ENCODE measurements around the gene IQSEC1. TPM values are rescaled to one million over a fixed set of nuclear protein-coding genes. Genes with fewer than 3 reads are reported as not detected.

IQSEC1 gene
- total RNA-seq, 1 donor from 2014 or later: 29.5 TPM

DNA sequence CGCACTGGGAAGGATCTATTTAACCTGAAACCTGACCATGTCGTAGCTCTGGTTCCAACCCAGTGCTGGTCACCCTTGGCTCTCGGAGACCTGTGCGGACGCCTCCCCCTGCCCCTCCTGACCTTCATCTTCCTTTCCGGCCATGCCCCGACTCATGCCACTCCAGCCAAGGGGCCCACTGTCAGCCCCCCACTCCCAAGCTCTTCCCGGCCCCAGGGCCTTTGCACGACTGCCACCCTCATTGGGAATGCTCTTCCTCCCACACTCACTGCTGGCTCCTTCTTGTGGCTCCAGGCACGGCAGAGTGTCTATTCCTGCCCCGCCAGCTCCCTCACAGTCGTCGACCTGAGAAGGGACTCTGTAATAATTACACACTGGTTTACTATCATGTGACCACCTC lies 9.4 kb upstream of the IQSEC1 start:
- Histone ChIP-seq H3K9ac (ENCODE audit: low read length) (no peak overlapping the region), H3K27me3 (ENCODE audit: insufficient read depth, low read length) (peaks cover 7% of the 10 kb centered on the region), H4K20me1 (ENCODE audit: insufficient read depth, low read length) (no peaks in the 10 kb centered on the region), H3K4me1 (ENCODE audit: insufficient read depth, low read length) (no peaks in the 10 kb centered on the region), H3K4me3 (ENCODE audit: insufficient read depth, low read depth, low read length) (no peak overlapping the region), H3K27ac (ENCODE audit: low read depth, low read length) (no peak overlapping the region), H2AFZ (ENCODE audit: low read depth, low read length) (no peak overlapping the region), H3K79me2 (ENCODE audit: insufficient read depth, low read length) (no peaks in the 10 kb centered on the region), H3K36me3 (ENCODE audit: insufficient read depth, low read length) (no peaks in the 10 kb centered on the region), H3K9me3 (ENCODE audit: insufficient read depth, low read depth, low read length) (no peaks in the 10 kb centered on the region), H3K4me2 (ENCODE audit: low read length) (no peak overlapping the region)
- no peak for FAIRE-seq
- Mint-ChIP-seq H3K27me3 (ENCODE audit: low read depth, unreplicated experiment) (peaks cover 43% of the 10 kb centered on the region), H3K4me1 (ENCODE audit: low read depth, unreplicated experiment) (peaks cover 12% of the 10 kb centered on the region), H3K36me3 (ENCODE audit: low read depth, unreplicated experiment) (peaks cover 2% of the 10 kb centered on the region), H3K27ac (ENCODE audit: unreplicated experiment) (no peak overlapping the region), H3K9me3 (ENCODE audit: unreplicated experiment) (no peaks in the 10 kb centered on the region), H3K4me3 (ENCODE audit: unreplicated experiment) (no peak overlapping the region)
- no peak for DNase-seq (ENCODE audit: low read depth)
- TF ChIP-seq, protein P1, sequence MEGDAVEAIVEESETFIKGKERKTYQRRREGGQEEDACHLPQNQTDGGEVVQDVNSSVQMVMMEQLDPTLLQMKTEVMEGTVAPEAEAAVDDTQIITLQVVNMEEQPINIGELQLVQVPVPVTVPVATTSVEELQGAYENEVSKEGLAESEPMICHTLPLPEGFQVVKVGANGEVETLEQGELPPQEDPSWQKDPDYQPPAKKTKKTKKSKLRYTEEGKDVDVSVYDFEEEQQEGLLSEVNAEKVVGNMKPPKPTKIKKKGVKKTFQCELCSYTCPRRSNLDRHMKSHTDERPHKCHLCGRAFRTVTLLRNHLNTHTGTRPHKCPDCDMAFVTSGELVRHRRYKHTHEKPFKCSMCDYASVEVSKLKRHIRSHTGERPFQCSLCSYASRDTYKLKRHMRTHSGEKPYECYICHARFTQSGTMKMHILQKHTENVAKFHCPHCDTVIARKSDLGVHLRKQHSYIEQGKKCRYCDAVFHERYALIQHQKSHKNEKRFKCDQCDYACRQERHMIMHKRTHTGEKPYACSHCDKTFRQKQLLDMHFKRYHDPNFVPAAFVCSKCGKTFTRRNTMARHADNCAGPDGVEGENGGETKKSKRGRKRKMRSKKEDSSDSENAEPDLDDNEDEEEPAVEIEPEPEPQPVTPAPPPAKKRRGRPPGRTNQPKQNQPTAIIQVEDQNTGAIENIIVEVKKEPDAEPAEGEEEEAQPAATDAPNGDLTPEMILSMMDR (IDR thresholded peaks at IDR 0.05; ENCODE audit: insufficient read depth, low read depth, low read length): no peak
- TF ChIP-seq EZH2 (IDR thresholded peaks at IDR 0.05; ENCODE audit: insufficient read depth, low read length): no peak

GRCh38 chr3:13081603-13082360 lies 8.6 kb upstream of the IQSEC1 start:
- FAIRE-seq: no peak
- peaks cover 2% of the 10 kb centered on the region for H3K36me3 Mint-ChIP-seq (ENCODE audit: low read depth, unreplicated experiment)
- no peaks in the 10 kb centered on the region for H3K36me3 ChIP-seq (ENCODE audit: insufficient read depth, low read length)

More at GRCh38 chr3:13081603-13082360, 8.6 kb upstream of the IQSEC1 start:
- Histone ChIP-seq H3K9ac (ENCODE audit: low read length) (no peak overlapping the region), H3K4me1 (ENCODE audit: insufficient read depth, low read length) (no peaks in the 10 kb centered on the region), H3K27ac (ENCODE audit: low read depth, low read length) (no peak overlapping the region), H3K79me2 (ENCODE audit: insufficient read depth, low read length) (no peaks in the 10 kb centered on the region), H3K27me3 (ENCODE audit: insufficient read depth, low read length) (peaks cover 12% of the 10 kb centered on the region), H3K4me3 (ENCODE audit: insufficient read depth, low read depth, low read length) (no peak overlapping the region), H3K9me3 (ENCODE audit: insufficient read depth, low read depth, low read length) (no peaks in the 10 kb centered on the region), H4K20me1 (ENCODE audit: insufficient read depth, low read length) (no peaks in the 10 kb centered on the region), H2AFZ (ENCODE audit: low read depth, low read length) (no peak overlapping the region), H3K4me2 (ENCODE audit: low read length) (no peak overlapping the region)
- H3K27me3 Mint-ChIP-seq (ENCODE audit: low read depth, unreplicated experiment): peaks cover 43% of the 10 kb centered on the region
- no peak overlapping the region for H3K4me3 Mint-ChIP-seq (ENCODE audit: unreplicated experiment)
- no peak overlapping the region for H3K27ac Mint-ChIP-seq (ENCODE audit: unreplicated experiment)
- no peak for TF ChIP-seq EZH2 (IDR thresholded peaks at IDR 0.05; ENCODE audit: insufficient read depth, low read length)
- TF ChIP-seq, protein P1 (IDR thresholded peaks at IDR 0.05; ENCODE audit: insufficient read depth, low read depth, low read length): no peak
- peaks cover 18% of the 10 kb centered on the region for H3K4me1 Mint-ChIP-seq (ENCODE audit: low read depth, unreplicated experiment)
- no peaks in the 10 kb centered on the region for H3K9me3 Mint-ChIP-seq (ENCODE audit: unreplicated experiment)
- DNase-seq (ENCODE audit: low read depth): no peak
